HG02642 (cell line): Measurements from ENCODE around the gene FOXK2.
"Not testable (repeated sequence)": the region's sequence is repeated elsewhere in the genome, so short reads cannot be mapped to it uniquely, and the experiment has no call there.

Experiments
- ATAC-seq: cut with Tn5 transposase; IDR thresholded peaks from one replicate; pipeline ENCODE4 v1.9.1; 2021; ENCODE audit warnings: mild to moderate bottlenecking; ENCODE audit not compliant: unreplicated experiment, poor library complexity

The FOXK2 gene

DNA sequence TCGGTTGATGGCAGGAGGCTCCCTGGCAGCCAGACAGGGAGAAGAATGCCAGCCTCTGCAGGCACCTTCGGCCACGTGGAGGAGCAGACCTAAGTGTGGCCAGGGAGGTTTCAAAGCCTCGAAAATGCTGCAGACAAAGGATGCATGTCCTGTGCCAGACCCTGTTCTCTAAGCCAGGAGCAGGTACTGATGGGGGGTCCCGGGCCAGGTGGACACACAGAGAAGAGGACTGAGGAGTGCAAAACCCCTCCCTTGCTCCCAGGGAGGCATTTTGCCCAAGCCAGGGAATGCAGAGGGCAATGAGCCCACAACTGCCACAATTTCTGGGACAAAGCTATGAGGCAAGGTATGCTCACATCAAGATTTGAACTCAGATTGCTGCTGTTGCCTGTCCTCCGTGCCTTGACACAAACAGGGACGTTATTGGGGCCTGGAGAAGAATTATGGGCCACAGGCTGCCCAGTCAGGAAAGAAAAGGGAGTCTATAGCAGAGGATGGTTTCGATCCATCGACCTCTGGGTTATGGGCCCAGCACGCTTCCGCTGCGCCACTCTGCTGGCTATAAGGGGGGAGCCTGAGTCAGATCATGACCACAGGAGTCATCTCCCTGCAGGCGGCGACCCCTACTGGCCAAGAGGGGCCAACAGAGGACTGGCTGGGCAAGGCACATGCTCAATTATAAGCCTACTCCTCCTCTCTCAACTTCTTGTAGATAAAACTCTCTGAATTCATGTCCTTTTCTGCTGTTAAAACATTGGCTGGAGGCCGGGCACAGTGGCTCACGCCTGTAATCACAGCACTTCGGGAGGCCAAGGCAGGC, 25.1 kb upstream of the FOXK2 start:
- ATAC-seq, result peak; percentile 47

DNA sequence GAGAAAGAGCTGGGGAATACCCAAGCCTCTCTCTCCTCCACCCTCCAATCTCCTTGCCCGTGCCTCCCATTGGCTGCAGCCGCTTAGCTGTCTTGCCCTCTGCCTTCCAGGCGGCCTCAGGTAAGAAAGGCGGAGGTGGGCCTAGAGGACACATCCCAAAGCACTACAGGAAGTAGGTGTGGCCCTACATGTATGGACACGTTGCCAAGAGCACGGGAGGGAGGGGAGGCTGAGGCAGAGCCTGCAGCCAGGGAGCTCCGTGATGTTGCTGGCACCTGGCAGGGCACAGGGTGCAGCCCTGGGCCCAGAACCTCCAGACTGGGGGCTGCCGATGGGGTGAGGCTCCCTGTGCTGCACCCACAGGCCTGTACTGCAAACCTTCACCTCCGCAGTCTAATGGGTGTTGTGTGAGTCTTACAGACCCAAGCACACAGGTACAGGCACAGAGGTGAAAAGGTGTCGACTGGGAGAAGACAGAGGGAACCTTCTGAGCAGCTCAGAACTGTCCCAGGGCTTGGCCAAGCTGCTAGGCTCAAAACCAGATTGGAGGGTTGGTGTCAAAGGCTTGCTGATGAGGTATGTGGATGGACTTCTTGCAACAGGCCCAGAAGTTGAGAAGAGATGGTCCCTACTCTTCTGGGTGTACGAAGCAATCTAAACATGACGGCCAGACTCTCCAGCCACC, 23.5 kb upstream of the FOXK2 start:
- no peak for ATAC-seq

DNA sequence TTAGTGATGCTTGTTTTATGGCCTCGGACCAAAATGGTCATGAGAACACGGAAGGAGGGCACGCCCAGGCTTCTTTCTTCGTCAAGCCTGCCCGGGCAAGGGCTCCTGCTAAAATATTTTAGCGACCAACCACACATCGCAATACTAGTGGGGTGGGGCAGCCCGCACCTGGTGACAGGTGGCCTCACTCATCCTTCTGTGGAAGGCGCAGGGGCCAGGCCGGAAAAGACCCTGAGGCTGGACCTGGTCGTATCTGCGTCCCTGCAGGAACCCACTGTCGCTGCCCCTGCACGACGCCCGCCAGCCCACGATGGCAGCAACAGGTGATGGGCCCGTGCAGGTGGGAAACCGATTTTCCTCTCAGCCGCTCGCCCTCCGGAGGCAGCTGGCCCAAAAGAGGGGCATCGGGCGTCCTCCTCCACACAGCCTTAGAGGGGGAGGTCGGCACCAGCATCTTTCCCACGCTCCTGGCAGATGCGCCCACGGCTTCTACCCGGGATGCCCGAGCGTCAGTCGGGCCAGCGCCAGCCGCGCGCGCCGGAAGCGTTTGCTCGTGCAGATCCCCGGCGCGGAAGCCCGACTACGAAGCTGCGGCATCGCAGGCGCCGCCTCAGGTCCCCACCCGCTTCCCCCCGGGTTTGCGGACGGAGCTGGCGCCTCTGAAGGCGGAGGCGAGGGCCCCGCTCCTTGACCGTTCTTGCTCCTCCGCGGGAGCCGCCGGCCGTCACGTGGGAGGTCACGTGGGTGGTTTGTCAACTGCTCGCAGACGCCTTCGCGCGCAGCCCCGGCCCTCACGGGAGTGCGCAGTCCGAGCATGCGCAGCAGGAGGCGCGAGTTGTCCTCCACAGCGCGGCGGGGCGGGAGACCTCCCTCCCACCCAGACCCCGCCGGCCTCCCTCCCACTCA, 22.8 kb upstream of the FOXK2 start:
- peak; percentile 62 for ATAC-seq

DNA sequence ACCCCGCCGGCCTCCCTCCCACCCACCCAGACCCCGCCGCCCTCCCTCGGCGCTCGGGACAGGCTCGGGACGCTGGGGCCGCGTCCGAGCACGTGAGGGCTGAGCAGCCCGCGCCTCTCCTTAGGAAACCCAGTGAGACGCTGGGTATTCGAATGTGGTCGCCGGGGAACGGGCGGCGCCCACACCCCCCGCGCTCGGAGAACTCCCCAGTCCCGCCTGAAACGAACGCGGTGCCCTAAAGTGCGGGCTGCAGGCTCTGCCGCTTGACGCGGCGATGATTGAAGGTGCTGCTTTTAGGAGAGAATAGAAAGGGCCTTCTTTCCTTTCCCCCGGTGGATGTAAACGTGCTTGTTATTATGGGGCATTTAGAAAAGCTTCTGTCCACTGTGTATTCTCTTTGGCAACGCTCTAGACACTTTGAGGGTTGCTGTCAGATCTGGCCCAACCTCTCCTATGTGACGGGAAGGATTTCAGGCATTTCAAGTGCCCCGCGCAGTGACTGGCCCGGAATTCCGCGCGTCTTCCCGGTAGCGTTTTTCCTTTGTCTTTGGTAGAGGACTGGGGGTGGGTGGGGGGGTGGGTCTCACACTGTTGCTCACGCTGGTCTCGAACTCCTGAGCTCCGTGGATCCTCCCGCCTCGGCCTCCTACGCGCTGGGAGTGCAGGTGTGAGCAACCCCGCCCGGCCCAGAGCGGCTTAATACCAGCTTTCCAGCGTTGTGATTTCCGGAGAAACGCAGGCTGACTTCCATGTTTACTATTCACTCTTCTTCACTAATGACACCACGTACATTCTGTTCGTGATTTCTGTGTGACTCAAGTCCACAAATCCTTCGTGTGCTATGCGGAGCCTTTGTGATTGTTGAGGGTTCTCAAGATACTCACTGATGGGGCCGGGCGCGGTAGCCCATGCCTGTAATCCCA, 21.8 kb upstream of the FOXK2 start:
- peak; percentile 7 for ATAC-seq

DNA sequence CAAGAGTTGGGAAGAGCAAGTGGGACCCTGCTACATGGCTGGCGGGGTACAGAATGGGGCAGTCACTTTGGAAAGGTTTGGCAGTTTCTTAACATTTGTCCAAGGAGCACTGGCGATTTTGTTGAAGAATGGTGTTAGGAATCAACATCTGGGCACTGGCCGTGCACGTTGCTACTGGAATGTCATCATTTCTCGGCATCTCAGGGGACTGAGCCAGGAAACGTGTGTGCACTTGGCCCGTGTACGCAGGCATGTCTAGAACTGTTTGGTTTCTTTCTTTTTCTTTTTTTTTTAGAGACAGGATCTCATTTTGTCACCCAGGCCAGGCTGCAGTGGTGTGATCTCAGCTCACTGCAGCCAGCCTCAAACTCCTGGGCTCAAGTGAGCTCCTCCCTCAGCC, 17.3 kb upstream of the FOXK2 start:
- no peak for ATAC-seq

DNA sequence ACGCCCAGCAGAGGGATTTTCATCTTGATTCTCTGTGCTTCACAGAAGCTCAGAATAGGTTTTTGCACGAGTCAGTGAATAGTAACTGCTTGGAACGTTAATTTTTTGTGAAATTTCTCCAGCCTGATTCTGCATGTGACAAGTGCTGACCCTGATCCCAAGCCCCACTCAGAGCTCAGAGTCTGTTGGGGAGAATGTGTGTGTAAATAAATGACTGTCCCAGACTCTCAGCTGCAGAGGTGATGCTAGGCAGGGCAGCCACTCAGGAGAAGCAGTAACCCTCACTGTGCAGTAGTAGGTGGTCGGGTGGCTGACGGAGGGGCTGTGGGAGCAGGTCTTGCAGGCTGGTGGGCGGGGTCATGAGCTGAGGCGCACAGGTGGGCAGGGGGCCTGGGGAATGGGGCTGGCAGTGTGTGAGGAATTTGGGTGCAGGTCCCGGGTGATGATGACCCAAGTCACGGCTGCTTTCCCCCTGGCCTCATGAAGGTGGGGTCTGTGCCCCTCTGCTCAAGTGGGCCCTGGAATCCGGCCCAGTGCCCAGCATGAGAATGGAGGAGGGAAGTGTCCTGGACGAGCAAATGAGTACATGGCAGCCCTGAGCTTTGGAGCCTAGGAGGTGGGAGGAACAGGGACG, 16.3 kb upstream of the FOXK2 start:
- no peak for ATAC-seq

DNA sequence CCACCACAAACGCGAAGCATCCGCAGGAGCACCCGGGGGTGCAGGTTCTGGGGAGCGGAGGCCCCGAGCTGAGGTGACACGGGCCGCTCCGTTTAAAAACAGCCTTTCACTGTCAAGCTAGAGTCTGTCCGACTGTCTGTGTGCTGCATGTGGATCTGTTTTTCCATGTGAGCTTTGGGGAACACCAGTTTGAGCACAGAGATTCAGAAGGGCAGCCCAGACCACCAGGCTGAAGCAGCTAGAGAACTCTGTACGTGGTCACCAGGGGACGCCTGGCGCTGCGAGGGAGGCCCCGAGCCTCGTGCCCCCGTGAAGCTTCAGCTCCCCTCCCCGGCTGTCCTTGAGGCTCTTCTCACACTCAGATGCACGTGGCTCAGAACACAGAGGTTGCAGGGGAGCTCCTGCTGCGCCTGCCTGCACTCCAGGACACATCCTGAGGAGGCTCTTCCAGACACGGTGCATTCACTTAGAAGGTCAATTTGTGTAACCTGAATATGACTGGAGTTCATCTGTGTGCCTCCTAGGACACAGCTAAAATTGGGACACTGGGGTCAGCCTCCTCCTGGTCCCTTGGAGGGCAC, 15.7 kb upstream of the FOXK2 start:
- ATAC-seq, result no peak

DNA sequence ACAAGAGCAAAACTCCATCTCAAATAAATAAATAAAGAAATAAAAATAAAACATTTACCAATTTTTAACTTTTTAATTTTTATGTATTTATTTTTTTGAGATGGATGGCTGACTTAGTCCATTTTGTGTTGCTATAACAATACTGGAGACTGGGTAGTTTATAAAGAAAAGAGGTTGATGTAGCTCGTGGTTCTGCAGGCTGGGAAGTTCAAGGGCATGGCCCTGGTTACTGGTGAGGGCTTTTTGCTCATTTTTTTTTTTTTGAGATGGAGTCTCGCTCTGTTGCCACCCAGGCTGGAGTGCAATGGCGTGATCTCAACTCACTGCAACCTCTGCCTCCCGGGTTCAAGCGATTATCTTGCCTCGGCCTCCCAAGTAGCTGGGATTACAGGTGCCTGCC, 14.2 kb upstream of the FOXK2 start:
- ATAC-seq, result no peak

DNA sequence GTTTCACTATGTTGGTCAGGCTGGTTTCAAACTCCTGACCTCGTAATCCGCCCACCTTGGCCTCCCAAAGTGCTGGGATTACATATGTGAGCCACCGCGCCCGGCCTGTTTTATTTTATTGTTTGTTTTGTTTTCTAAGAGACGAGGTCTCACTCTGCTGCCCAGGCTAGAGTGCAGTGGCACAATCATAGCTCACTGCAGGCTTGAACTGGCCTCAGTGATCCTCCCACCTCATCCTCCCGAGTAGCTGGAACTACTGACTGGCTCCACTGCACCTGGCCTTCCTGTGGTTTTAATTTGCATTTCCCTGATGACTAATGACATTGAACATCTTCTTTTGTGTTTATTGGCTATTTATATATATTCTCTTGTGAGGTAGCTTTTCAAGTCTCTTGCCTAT, 13.1 kb upstream of the FOXK2 start:
- peak; percentile 87 for ATAC-seq

DNA sequence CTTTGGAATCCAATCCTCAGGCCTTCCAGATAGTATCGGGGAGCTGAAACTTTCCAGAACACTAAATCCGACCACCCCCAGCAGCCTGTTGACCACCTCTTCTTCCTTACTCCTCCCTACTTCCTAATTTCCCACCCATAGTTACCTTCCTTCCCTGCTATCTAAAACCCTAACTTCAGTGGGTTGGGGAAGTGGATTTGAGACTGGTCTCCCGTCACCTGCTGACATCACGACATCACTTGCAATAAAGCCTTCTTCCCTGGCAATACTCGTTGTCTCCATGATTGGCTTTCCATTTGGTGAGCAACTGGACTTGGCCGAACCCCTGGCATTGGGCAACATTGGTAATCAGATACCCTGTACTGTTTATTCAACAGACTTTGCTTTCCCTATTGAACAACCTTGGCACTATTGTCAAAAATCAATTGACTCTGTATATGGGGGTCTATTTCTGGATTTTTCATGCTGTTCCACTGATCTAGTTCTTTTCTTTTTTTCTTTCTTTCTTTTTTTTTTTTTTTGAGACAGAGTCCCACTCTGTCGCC, 11.8 kb upstream of the FOXK2 start:
- no peak for ATAC-seq

DNA sequence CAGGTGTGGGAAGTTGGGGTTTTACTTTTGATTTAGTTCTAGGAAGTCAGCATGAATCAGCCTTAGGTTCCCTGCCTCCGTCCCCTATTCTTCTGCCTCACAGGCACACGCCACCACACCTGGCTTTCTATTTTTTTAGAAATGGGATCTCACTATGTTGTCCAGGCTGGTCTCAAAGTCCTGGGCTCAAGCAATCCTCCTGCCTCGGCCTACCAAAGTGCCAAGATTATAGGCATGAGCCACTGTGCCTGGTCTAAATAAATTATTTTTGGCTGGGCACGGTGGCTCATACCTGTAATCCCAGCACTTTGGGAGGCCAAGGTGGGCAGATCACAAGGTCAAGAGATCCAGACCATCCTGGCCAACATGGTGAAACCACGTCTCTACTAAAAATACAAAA, 7.9 kb upstream of the FOXK2 start:
- not testable (repeated sequence) for ATAC-seq

DNA sequence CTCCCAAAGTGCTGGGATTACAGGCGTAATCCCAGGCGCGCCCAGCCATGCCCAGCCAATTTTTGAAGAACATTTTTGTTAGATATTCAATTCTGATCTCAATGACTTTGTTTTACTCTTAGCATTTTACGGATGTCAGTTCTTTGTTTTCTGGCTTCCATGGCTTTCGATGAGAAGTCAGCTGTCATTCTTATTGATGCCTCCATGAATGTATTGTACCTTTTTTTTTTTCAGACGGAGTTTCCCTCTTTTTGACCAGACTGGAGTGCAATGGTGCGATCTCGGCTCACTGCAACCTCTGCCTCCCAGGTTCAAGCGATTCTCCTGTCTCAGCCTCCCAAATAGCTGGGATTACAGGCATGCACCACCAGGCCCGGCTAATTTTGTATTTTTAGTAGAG, 5.7 kb upstream of the FOXK2 start:
- ATAC-seq, result not testable (repeated sequence)

DNA sequence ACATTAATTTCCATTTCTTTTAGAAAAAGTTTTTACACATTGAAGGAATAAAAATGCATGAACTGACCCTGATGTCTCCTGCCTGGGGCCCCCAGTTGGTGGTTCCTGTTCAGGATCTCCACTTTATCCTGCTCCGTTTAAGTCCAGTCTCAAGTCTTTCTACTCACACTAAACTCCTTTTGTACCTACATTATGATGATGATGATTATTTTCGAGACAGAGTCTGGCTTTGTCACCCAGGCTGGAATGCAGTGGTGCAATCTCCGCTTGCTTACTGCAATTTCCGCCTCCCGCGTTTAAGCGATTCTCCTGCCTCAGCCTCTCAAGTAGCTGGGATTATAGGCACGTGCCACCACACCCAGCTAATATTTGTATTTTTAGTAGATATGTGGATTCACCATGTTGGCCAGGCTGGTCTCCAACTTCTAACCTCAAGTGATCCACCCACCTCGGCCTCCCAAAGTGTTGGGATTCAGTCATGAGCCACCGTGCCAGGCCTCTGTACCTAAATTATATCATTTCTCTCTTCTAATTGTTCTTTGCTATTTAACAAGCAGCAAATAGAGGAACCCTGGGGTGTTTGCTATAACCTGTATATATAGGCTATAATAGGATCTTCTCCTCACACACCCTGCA, 2.2 kb upstream of the FOXK2 start:
- ATAC-seq, result no peak

DNA sequence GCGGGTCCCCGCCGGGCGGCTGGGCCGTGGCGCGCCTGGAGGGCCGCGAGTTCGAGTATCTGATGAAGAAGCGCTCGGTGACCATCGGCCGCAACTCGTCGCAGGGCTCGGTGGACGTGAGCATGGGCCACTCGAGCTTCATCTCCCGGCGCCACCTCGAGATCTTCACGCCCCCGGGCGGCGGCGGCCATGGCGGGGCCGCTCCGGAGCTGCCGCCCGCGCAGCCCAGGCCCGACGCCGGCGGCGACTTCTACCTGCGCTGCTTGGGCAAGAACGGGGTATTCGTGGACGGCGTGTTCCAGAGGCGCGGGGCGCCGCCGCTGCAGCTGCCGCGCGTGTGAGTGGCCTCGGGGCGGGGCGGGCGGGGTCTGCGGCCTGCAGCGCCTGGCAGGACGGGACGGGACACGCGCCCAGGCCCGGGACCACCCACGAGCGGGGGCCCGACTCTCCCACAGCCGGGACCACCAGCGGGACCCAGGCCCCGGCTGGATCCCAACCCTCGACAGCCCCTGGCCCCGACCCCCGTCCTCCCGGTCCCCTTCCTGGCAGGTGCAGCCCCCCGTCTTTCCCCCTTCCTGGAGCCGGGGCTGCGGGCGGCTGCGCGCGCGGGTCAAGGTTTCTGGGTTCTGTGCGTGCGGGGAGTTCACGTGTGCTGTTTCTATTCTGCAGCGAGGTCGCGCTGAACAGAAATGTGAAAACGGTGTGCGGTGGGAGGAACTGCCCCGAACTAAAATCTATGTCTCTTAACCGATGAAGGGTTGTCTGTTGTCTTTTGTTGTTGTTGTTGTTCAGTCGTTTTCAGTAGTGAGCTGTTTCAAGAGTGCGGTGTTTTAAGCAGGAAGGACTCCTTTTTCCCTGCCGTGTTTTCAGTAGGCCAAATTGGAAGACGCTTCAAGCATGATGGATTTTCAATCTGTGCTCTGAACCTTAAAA, 705 bp downstream of the FOXK2 start:
- peak; percentile 14 for ATAC-seq

DNA sequence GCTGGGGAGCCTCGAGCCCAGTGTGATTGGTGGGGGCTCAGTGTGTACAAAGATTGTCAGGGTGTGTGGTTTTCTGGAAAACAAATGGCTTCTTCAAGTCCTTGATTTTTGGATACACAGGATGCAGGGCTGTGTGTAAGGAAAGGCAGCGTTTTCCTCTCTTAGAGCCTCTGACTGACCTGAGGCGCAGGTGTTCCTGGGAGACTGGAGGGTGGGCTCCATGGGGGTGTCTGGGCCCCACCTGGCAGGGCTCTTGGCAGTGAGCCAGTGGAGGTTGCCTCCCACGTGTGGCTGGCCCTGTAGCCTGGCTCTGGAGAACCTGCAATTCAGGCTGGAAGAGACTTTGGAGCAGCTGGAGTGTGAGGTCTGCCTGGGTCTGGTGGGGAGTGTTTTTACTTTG, 5.0 kb downstream of the FOXK2 start:
- no peak for ATAC-seq

DNA sequence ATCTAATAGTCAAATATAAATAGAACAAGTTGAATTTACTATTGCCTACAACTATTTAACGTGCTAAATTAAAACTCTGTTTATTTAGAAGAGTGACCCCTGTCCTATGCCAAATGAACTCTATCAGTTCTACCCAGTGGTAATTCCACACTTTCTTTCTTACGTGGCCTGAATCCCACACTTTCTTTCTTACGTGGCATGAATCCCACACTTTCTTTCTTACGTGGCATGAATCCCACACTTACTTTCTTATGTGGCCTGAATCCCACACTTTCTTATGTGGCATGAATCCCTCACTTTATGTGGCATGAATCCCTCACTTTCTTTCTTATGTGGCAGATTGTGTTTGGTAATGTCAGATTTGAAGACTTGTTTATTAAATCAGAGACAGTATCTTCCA, 6.2 kb downstream of the FOXK2 start:
- no peak for ATAC-seq

DNA sequence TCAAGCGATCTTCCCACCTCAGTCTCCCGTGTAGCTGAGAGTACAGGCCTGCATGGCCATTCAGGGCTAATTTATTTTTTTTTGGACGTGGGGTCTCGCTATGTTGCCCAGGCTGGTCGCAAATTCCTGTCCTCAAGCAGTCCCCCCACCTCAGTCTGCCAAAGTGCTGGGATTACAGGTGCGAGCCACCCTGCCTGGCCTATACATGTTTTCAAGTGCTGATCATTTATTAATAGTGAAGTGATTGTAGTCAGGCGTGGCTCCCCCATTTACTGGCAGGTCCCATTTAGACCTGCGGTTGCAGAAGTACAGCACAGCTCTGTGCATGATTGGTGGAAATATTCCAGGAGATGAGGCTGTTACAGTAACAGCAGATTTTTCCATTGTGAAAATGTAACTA, 8.4 kb downstream of the FOXK2 start:
- ATAC-seq, result no peak
